Esophagus muscularis mucosa (tissue), 4 donors: ENCODE measurements around the gene ELAVL3. TPM values are rescaled to one million over a fixed set of nuclear protein-coding genes. Genes with fewer than 3 reads are reported as not detected.
"Not testable (repeated sequence)": the region's sequence is repeated elsewhere in the genome, so short reads cannot be mapped to it uniquely, and the experiment has no call there.

Experiments used
- DNase-seq: peaks from one replicate; pipeline ENCODE4 v3.0.0-alpha.2; 2017; ENCODE audit errors: extremely low spot score
- H3K27ac ChIP-seq, 4 donors: fragments of 200-600 bp; sonication (generic); replicated peaks in 1 of 4; 1 replicate in 3 of 4; 2 replicates in 1 of 4; pipeline ENCODE4 v1.5.1; 2016 to 2019; ENCODE audit warnings: mild to moderate bottlenecking in 1 of 4
- H3K27me3 ChIP-seq, 4 donors: fragments of 200-600 bp; sonication (generic); one replicate each; pipeline versions ENCODE4 v1.5.1 to v1.6.0; 2016 to 2019
- H3K36me3 ChIP-seq, 4 donors: fragments of 200-600 bp; sonication (generic); one replicate each; pipeline ENCODE4 v1.5.1; 2016 to 2019
- H3K4me1 ChIP-seq, 4 donors: fragments of 200-600 bp; sonication (generic); one replicate each; pipeline ENCODE4 v1.5.1; 2016 to 2019
- H3K4me3 ChIP-seq, 4 donors: fragments of 200-600 bp; sonication (generic); 1 replicate in 2 of 4; 2 replicates in 2 of 4; pipeline ENCODE4 v1.5.1; 2016 to 2019; ENCODE audit warnings: mild to moderate bottlenecking in 4 of 4, moderate library complexity in 1 of 4
- H3K9me3 ChIP-seq, 4 donors: fragments of 200-600 bp; sonication (generic); 1 replicate in 3 of 4; 2 replicates in 1 of 4; pipeline ENCODE4 v1.5.1; 2016 to 2019
- CTCF ChIP-seq, 3 experiments: fragments of 200-600 bp in 2 of 3; fragments of 450-650 bp in 1 of 3; sonication (generic) in 2 of 3; IDR thresholded peaks; one replicate each; pipeline ENCODE4 v1.5.1; 2017 to 2019; ENCODE audit warnings: antibody characterized with exemption in 3 of 3, mild to moderate bottlenecking in 2 of 3, moderate library complexity in 1 of 3
- EP300 ChIP-seq: sonication (generic); formaldehyde crosslinking; IDR thresholded peaks from one replicate; pipeline ENCODE4 v1.6.1; 2017; ENCODE audit warnings: antibody characterized with exemption
- POLR2A ChIP-seq: fragments of 450-650 bp; IDR thresholded peaks from one replicate; pipeline ENCODE4 v1.6.1; 2017; ENCODE audit warnings: antibody characterized with exemption, moderate library complexity, mild to moderate bottlenecking, low read depth
- POLR2AphosphoS5 ChIP-seq, 2 donors: sonication (generic); formaldehyde crosslinking; IDR thresholded peaks; one replicate each; pipeline ENCODE4 v1.6.1; 2017; ENCODE audit warnings: antibody characterized with exemption in 2 of 2
- WGBS: methylation state at CpG from one replicate; pipeline ENCODE4 v1.1.5; 2018; 5-methylcytosine and 5-hydroxymethylcytosine counted together
- intact Hi-C: fragments of 100-400 bp; cut with DNase I; formaldehyde crosslinking; loops from one replicate; pipeline ENCODE4 v1.15.1; 2023
- total RNA-seq, 4 donors: library from RNA; depleted of rRNA; stranded (reverse); fragments of >200 nt; gene quantifications; one replicate each; pipeline versions ENCODE4 v1.1.0 to v1.2.1, GENCODE V29; 2016

The ELAVL3 gene
- total RNA-seq, 4 donors from 2014 or later = under 0.01 to 0.69 (median 0.31) TPM

DNA sequence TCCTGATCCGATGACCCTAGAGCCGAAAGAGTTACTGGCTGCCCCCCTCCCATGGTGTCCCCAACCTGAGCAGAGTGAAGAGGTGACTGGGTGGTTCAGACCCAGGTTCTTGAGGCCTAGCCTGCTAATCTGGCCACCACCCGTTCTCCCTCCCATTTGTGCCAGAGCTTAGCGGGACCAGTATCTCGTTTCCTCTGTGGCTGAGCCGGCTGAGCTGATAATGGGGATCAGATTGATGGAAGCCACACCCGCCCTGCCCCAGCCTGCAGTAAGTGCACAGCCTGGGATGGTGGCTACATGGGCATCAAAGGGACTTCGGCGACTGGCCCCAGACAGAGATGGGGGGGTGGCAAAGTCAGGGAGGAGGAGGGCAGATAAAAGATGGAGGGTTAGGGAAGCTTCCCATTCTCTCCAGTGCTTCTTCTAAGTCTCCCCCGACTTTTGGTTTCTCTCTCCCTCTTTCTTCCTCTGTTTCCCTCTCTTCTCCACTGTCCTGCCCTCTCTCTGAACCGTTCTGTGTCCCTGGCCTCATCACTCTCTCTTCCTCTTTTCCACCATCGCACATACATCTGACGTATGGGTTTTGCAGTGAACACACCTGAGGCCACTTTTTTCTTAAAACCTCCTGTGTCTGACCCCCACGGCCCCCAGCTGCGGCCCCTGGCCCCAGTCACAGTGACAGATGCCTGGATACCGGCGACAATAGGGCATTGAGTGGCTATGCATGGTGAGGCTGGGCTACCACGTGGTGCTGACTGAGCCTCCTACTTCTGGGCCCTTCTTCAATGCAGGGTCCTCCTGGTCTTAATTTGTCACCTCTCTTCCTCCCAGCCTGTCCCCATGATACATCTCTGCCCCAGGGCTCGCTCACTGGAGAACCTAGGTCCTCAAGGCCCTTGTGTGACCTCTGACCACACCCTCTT lies 2.4 kb downstream of the ELAVL3 start:
- 66% methylated on average over 19 of the region's 19 CpGs for WGBS
- TF ChIP-seq CTCF (IDR thresholded peaks at IDR 0.05) (no peak), EP300 (no peak), POLR2A (no peak), POLR2AphosphoS5 (IDR thresholded peaks at IDR 0.05) (no peak)
- no peak for DNase-seq

DNA sequence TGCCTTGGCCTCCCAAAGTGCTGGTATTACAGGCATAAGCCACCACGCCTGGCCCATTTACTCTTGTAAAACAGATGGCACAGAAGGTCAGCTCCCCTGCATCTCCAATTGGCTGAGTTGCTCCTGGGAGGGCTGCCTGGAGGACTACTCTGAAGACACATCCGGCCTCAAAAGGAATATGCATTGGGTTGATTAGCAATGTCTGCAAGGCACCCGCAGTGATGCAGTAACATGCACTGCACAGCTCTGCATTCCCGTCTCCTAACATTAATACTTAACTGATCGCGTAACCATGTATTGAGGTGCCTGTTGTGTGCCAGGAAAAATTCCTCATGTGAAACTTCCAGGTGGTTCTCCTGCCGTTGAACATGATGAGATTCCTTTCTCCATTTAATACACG lies 5.0 kb downstream of the ELAVL3 start:
- Histone ChIP-seq H3K4me3 (no peak overlapping the region), H3K27me3 (peaks cover 5 to 29% (median 16%) of the 10 kb centered on the region in 4 donors), H3K27ac (no peak overlapping the region), H3K36me3 (no peaks in the 10 kb centered on the region), H3K4me1 (peaks cover 16 to 19% (median 18%) of the 10 kb centered on the region in 4 donors), H3K9me3 (peaks cover 0 to 4% (median 0%) of the 10 kb centered on the region in 4 donors)
- no peak for DNase-seq
- intact Hi-C loops = no loop called here
- TF ChIP-seq POLR2A = no peak
- 71% methylated on average over 8 of the region's 8 CpGs for WGBS

More for the DNA sequence above, 2.4 kb downstream of the ELAVL3 start:
- H3K4me3 ChIP-seq = no peak overlapping the region
- H3K27ac ChIP-seq = no peak overlapping the region
- H3K4me1 ChIP-seq = peaks cover 34 to 43% (median 42%) of the 10 kb centered on the region in 4 donors
- H3K9me3 ChIP-seq = peaks cover 0 to 4% (median 0%) of the 10 kb centered on the region in 4 donors
- H3K36me3 ChIP-seq = peaks cover 0 to 4% (median under 1%) of the 10 kb centered on the region in 4 donors
- H3K27me3 ChIP-seq = peaks cover 15 to 45% (median 42%) of the 10 kb centered on the region in 4 donors
- intact Hi-C loops = no loop called here

- intact Hi-C loops, H3K27ac ChIP-seq, H3K4me3 ChIP-seq, H3K36me3 ChIP-seq, H3K9me3 ChIP-seq, DNase-seq: not testable (repeated sequence)
- WGBS = 95% methylated on average over 3 of the region's 3 CpGs
- Histone ChIP-seq H3K27me3 (peaks cover 0 to 23% (median 11%) of the 10 kb centered on the region in 4 donors), H3K4me1 (peaks cover 11 to 14% (median 13%) of the 10 kb centered on the region in 4 donors)
Measured at GRCh38 chr19:11475343-11475742, 5.5 kb downstream of the ELAVL3 start.

DNA sequence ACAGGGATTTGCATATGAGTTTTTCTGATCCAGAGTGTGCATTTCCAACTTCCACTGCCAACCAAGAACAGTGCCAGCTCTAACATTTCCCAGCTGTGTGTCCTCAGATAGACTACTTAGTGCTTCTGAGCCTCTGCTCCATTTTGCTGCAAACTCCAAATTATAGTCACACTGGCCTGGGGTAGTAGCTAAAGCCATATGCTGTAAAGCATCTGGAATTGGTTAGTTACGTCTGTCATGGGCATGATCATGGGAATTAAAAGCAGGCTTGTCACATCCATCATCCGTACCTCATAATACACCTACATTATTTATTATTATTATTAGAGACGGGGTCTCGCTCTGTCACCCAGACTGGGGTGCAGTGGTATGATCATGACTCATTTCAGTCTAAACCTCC lies 7.1 kb downstream of the ELAVL3 start:
- Histone ChIP-seq H3K4me3 (no peak overlapping the region), H3K4me1 (no peaks in the 10 kb centered on the region), H3K9me3 (no peaks in the 10 kb centered on the region), H3K36me3 (no peaks in the 10 kb centered on the region), H3K27ac (no peak overlapping the region), H3K27me3 (peaks cover 0 to 16% (median 0%) of the 10 kb centered on the region in 4 donors)
- 55% methylated on average over 4 of the region's 4 CpGs for WGBS
- TF ChIP-seq EP300 (no peak), CTCF (IDR thresholded peaks at IDR 0.05) (no peak), POLR2A (no peak), POLR2AphosphoS5 (IDR thresholded peaks at IDR 0.05) (no peak)
- intact Hi-C loops = no loop called here
- DNase-seq = no peak

DNA sequence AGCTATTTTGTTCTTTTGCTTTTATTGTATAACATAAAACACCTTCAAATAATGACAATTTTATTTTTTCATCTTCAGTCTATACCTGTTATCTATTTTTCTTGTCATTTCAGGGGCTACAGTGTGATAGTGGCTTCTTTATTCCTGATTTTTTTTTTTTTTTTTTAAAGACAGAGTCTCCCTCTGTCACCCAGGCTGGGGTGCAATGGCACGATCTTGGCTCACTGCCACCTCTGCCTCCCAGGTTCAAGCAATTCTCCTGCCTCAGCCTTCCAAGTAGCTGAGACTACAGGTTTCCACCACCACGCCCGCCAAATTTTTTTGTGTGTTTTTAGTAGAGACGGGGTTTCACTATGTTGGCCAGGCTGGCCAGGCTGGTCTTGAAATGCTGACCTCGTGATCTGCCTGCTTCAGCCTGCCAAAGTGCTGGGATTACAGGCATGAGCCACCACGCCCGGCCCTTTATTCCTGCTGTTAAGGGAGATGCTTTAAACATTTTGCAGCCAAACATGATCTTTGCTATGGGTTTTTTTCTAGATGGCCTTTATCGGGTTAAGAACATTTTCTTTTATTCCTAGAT lies 12.5 kb downstream of the ELAVL3 start:
- H3K27ac ChIP-seq, DNase-seq, H3K9me3 ChIP-seq, H3K4me3 ChIP-seq, intact Hi-C loops, H3K4me1 ChIP-seq, H3K36me3 ChIP-seq: not testable (repeated sequence)
- 73% methylated on average over 8 of the region's 8 CpGs for WGBS
- H3K27me3 ChIP-seq = peaks cover 0 to 31% (median 0%) of the 10 kb centered on the region in 4 donors

GRCh38 chr19:11465600-11465999 lies 15.2 kb downstream of the ELAVL3 start:
- no peak overlapping the region for H3K4me3 ChIP-seq
- no CpG with 5 or more reads among the region's 8 CpGs for WGBS
- intact Hi-C loops = no loop called here
- no peaks in the 10 kb centered on the region for H3K4me1 ChIP-seq
- H3K27me3 ChIP-seq = peaks cover 0 to 26% (median 0%) of the 10 kb centered on the region in 4 donors
- TF ChIP-seq EP300 (no peak), CTCF (IDR thresholded peaks at IDR 0.05) (no peak), POLR2AphosphoS5 (IDR thresholded peaks at IDR 0.05) (no peak), POLR2A (no peak)
- H3K36me3 ChIP-seq = no peaks in the 10 kb centered on the region
- no peak for DNase-seq
- H3K9me3 ChIP-seq = no peaks in the 10 kb centered on the region
- no peak overlapping the region for H3K27ac ChIP-seq
